Activated T-helper 1 cell treated with anti-CD3 and anti-CD28 coated beads, Interleukin-2, amount 50 U/mL, for 16 hours (primary cell): Measurements from ENCODE around the gene SKOR2.

ENCODE experiments used
- DNase-seq, 2 donors: peaks; one replicate each; pipeline ENCODE4 v3.0.0-alpha.2; 2020; ENCODE audit warnings: low read depth in 1 of 2, low spot score in 1 of 2

SKOR2 gene

GRCh38 chr18:47260120-47260923 lies 8.9 kb upstream of the SKOR2 start:
- no peak for DNase-seq

GRCh38 chr18:47254341-47254939 lies 3.0 kb upstream of the SKOR2 start:
- no peak for DNase-seq

- DNase-seq = no peak
Observed at GRCh38 chr18:47253101-47253654, 1.7 kb upstream of the SKOR2 start.

- DNase-seq = no peak
Observed at GRCh38 chr18:47250391-47251046, 941 bp downstream of the SKOR2 start.

GRCh38 chr18:47249314-47249981 lies 2.0 kb downstream of the SKOR2 start:
- no peak for DNase-seq

GRCh38 chr18:47248604-47249313 lies 2.7 kb downstream of the SKOR2 start:
- DNase-seq = no peak

- no peak for DNase-seq
Observed at GRCh38 chr18:47248115-47248603, 3.3 kb downstream of the SKOR2 start.

- no peak for DNase-seq
Observed at GRCh38 chr18:47247416-47248114, 3.9 kb downstream of the SKOR2 start.

GRCh38 chr18:47247036-47247415 lies 4.4 kb downstream of the SKOR2 start:
- no peak for DNase-seq

- no peak for DNase-seq
Observed at GRCh38 chr18:47246027-47246971, 5.2 kb downstream of the SKOR2 start.

- no peak for DNase-seq
Observed at GRCh38 chr18:47244086-47244485, 7.4 kb downstream of the SKOR2 start.

GRCh38 chr18:47235096-47235495 lies 16.4 kb downstream of the SKOR2 start:
- no peak for DNase-seq

GRCh38 chr18:47226660-47227059 lies 24.8 kb downstream of the SKOR2 start:
- DNase-seq = no peak

- no peak for DNase-seq
Observed at GRCh38 chr18:47215554-47216138, 35.8 kb downstream of the SKOR2 start.

- no peak for DNase-seq
Observed at GRCh38 chr18:47209171-47209570, 42.3 kb downstream of the SKOR2 start.

GRCh38 chr18:47206945-47207637 lies 44.4 kb downstream of the SKOR2 start:
- DNase-seq = no peak

GRCh38 chr18:47204908-47205522 lies 46.4 kb downstream of the SKOR2 start:
- no peak for DNase-seq
